ENCODE results near the gene ATXN7L1. TPM values are rescaled to one million over a fixed set of nuclear protein-coding genes. Genes with fewer than 3 reads are reported as not detected.

Gene ATXN7L1
- total RNA-seq, 1 experiment from 2014 or later, result 29.9 TPM

DNA sequence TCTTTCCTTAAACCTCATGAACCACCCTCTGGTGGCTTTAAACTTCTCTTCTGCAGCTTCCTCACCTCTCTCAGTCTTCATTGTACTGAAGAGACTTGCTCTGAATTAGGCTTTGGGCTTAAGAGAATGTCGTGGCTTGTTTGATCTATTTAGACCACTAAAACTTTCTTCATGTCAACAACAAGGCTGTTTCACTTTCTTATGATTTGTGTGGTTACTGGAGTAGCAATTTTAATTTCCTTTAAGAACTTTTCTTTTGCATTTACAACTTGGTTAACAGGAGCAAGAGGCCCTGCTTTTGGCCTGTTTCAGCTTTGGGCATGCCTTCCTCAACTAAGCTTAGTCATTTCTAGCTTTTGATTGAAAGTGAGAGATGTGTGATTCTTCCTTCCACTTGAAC is 48.5 kb upstream of the ATXN7L1 start:
- DNase-seq (ENCODE audit: low spot score), result no peak
- Histone ChIP-seq H3K4me1 (ENCODE audit: insufficient read depth, low read length, poor library complexity, severe bottlenecking) (no peaks in the 10 kb centered on the region), H3K27ac (ENCODE audit: low read depth, low read length, poor library complexity, severe bottlenecking) (no peak overlapping the region), H3K36me3 (ENCODE audit: insufficient read depth, low read length, poor library complexity, severe bottlenecking) (peaks cover 4% of the 10 kb centered on the region), H3K4me3 (ENCODE audit: low read depth, low read length, poor library complexity, severe bottlenecking) (no peak overlapping the region), H3K27me3 (replicated peaks; ENCODE audit: insufficient read depth, low read depth, low read length, poor library complexity) (no peaks in the 10 kb centered on the region), H3K9me3 (ENCODE audit: low read depth, low read length, poor library complexity, severe bottlenecking) (peaks cover 11% of the 10 kb centered on the region)
- TF ChIP-seq, protein P1, sequence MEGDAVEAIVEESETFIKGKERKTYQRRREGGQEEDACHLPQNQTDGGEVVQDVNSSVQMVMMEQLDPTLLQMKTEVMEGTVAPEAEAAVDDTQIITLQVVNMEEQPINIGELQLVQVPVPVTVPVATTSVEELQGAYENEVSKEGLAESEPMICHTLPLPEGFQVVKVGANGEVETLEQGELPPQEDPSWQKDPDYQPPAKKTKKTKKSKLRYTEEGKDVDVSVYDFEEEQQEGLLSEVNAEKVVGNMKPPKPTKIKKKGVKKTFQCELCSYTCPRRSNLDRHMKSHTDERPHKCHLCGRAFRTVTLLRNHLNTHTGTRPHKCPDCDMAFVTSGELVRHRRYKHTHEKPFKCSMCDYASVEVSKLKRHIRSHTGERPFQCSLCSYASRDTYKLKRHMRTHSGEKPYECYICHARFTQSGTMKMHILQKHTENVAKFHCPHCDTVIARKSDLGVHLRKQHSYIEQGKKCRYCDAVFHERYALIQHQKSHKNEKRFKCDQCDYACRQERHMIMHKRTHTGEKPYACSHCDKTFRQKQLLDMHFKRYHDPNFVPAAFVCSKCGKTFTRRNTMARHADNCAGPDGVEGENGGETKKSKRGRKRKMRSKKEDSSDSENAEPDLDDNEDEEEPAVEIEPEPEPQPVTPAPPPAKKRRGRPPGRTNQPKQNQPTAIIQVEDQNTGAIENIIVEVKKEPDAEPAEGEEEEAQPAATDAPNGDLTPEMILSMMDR (conservative IDR thresholded peaks at IDR 0.05; ENCODE audit: low read depth, low read length), result no peak
- TF ChIP-seq EZH2 (IDR thresholded peaks at IDR 0.05; ENCODE audit: borderline replicate concordance, low read depth, low read length, poor library complexity, severe bottlenecking), result no peak
- POLR2A ChIA-PET (ENCODE audit: low non-redundant PET), result no interaction called here
- CTCF ChIA-PET, result no interaction called here
- BruUV-seq (replicated peaks), result no TSS peak
- intact Hi-C loops (cut with micrococcal nuclease; ENCODE audit: unreplicated experiment), result no loop called here

DNA sequence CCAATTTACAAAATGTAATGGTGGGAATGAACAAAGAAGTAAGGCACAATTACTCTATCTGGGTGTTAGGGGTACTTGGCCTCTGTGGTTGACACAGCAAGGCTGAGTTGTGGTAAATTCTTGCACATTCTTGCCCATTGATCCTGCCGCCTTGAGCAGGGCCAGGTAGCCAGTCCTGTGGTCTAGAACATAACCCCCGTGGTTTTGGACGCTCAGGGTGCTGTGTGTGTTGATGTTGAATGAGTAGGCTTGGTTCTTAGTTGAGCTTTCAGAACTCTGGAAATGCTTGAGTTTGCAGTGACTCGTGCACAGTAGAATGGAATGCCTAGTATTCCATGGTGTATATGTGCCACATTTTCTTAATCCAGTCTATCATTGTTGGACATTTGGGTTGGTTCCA is 44.4 kb upstream of the ATXN7L1 start:
- intact Hi-C loops (cut with micrococcal nuclease; ENCODE audit: unreplicated experiment), result no loop called here
- POLR2A ChIA-PET (ENCODE audit: low non-redundant PET), result no interaction called here
- no peak for DNase-seq (ENCODE audit: low spot score)
- Histone ChIP-seq H3K4me3 (ENCODE audit: low read depth, low read length, poor library complexity, severe bottlenecking) (no peak overlapping the region), H3K27me3 (replicated peaks; ENCODE audit: insufficient read depth, low read depth, low read length, poor library complexity) (no peaks in the 10 kb centered on the region), H3K36me3 (ENCODE audit: insufficient read depth, low read length, poor library complexity, severe bottlenecking) (no peaks in the 10 kb centered on the region), H3K9me3 (ENCODE audit: low read depth, low read length, poor library complexity, severe bottlenecking) (peaks cover 11% of the 10 kb centered on the region), H3K27ac (ENCODE audit: low read depth, low read length, poor library complexity, severe bottlenecking) (no peak overlapping the region), H3K4me1 (ENCODE audit: insufficient read depth, low read length, poor library complexity, severe bottlenecking) (no peaks in the 10 kb centered on the region)
- TF ChIP-seq, protein P1 (conservative IDR thresholded peaks at IDR 0.05; ENCODE audit: low read depth, low read length), result no peak
- no peak for TF ChIP-seq EZH2 (IDR thresholded peaks at IDR 0.05; ENCODE audit: borderline replicate concordance, low read depth, low read length, poor library complexity, severe bottlenecking)
- no TSS peak for BruUV-seq (replicated peaks)
- CTCF ChIA-PET, result no interaction called here

DNA sequence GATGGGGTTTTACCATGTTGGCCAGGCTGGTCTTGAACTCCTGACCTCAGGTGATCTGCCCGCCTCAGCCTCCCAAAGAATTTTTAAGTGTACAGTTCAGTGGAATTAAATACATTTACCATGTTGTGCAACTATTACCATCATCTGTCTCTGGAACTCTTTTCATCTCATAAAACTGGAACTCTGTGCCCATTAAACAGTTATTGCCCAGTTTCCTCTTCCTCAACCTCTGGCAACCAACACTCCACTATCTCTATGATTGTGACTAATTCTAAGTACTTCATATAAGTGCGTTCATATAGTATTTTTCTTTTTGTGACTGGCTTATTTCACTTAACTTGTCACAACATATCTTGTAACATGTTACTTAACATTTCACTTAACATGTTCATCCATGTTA is 41.3 kb upstream of the ATXN7L1 start:
- POLR2A ChIA-PET (ENCODE audit: low non-redundant PET), result no interaction called here
- no peaks in the 10 kb centered on the region for H3K27me3 ChIP-seq (replicated peaks; ENCODE audit: insufficient read depth, low read depth, low read length, poor library complexity)

More for the DNA sequence above, 41.3 kb upstream of the ATXN7L1 start:
- H3K36me3 ChIP-seq (ENCODE audit: insufficient read depth, low read length, poor library complexity, severe bottlenecking), result no peaks in the 10 kb centered on the region
- CTCF ChIA-PET, result no interaction called here
- no peak for TF ChIP-seq EZH2 (IDR thresholded peaks at IDR 0.05; ENCODE audit: borderline replicate concordance, low read depth, low read length, poor library complexity, severe bottlenecking)
- TF ChIP-seq, protein P1 (conservative IDR thresholded peaks at IDR 0.05; ENCODE audit: low read depth, low read length), result no peak
- H3K27ac ChIP-seq (ENCODE audit: low read depth, low read length, poor library complexity, severe bottlenecking), result no peak overlapping the region
- no TSS peak for BruUV-seq (replicated peaks)
- intact Hi-C loops (cut with micrococcal nuclease; ENCODE audit: unreplicated experiment), result no loop called here
- H3K9me3 ChIP-seq (ENCODE audit: low read depth, low read length, poor library complexity, severe bottlenecking), result no peaks in the 10 kb centered on the region
- no peak overlapping the region for H3K4me3 ChIP-seq (ENCODE audit: low read depth, low read length, poor library complexity, severe bottlenecking)
- H3K4me1 ChIP-seq (ENCODE audit: insufficient read depth, low read length, poor library complexity, severe bottlenecking), result no peaks in the 10 kb centered on the region
- DNase-seq (ENCODE audit: low spot score), result no peak
